T1000 (cell line): Measurements from ENCODE around the gene TRAF4.
"Not testable (repeated sequence)": the region's sequence is repeated elsewhere in the genome, so short reads cannot be mapped to it uniquely, and the experiment has no call there.

ENCODE experiments used
- DNase-seq: peaks from one replicate; lab custom pipeline; 2025; ENCODE audit warnings: mixed read lengths; lab: John Stamatoyannopoulos, UW

Gene TRAF4

DNA sequence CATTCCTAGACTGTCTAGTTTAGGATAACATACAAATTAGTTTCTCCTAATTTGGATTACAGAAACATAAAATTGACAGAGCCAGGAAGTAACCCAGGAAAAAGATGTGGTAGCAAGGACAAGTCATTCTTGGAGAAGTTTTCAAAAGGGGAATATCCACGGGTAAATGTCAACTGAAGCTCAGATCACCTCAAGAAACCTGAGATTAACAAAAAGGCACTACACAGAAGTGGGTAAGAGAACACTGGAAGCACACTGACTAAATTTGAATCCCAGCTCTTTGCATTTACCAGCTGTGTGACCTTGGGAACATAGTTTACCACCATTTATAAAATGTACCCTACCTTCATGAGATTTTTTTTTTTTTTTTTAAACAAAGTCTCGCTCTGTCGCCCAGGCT, 39.4 kb downstream of the TRAF4 start:
- no peak for DNase-seq

DNA sequence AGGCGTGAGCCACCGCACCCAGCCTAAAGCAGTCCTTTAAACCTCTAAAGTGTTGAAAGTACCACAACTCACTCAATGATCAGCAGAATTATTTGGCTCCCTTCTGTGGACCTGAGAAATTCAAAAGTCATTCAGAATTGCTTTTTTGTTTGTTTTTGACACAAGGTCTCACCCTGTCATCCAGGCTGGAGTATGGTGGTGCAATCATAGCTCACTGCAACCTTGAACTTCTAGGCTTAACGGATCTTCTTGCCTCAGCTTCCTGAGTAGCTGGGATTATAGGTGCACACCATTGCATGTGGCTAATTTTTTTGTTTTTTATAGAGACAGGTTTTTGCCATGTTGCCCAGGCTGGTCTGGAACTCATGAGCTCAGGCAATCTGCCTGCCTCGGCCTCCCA, 44.3 kb downstream of the TRAF4 start:
- DNase-seq = no peak

DNA sequence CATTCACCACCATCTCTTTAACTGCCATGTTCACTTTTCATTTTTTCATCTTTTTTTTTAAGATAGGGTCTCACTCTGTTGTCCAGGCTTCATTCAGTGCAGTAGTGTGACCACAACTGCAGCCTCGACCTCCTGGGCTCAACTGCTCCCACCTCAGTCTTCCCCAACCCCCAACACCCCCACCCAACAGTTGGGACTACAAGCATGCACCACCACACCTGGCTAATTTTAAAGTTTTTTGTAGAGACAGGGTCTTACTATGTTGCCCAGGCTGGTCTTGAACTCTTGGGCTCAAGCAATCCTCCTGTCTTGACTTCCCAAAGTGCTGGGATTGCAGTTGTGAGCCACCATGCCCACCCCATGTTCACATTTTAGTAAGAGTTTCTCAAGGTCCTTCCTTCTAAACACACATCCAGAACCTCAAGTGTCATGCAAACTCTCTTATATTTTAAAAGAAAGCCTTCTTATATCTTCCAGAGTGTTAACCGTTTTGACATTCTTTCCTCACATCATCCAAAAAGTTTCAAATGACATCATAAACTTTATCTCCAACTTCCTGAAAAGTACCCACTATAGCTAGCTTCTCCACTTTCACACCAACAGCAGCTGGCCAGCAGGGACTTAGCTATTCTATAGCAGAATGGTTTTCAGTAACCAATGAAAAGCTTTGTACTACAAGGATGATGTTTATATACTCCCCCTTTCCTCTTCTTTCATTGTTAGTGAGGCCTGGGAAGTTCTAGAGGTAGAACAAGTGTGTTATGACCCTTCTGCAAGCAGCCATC, 49.3 kb downstream of the TRAF4 start:
- DNase-seq = no peak

DNA sequence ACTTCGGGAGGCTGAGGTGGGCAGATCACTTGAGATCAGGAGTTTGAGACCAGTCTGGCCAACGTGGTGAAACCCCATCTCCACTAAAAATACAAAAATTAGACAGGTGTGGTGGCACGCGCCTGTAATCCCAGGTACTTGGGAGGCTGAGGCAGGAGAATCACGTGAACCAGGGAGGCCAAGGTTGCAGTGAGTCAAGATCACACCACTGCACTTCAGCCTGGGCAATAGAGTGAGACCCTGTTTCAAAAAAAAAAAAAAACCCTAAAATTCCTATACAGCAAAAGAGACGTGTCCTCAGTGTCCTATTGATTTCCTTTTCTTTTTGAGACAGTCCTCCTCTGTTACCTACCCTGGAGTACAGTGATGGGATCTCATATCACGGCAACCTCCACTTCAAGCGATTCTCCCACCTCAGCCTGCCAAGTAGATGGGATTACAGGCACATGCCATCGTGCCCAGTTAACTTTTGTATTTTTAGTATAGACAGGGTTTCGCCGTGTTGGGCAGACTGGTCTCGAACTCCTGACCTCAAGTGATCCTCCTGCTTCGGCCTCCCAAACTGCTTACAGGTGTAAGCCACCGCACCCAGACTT, 51.1 kb downstream of the TRAF4 start:
- not testable (repeated sequence) for DNase-seq

DNA sequence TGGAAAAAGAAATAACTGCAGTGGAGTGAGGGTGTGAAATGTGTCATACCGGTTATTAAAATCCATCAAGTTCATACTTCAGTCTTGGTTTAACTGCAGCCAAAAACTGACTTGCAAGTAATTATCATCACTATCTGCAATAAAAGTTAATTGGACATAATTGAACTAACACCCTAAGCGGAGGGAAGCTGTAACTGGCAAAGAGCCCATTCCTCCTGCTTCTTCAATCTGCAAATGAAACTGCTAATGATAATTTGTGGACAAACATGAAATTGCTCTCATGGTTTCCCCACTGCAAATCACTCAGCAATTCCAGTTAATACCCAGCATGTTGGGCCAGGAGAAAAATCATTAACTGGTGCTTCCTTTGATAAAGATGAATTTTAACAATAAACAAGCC, 52.3 kb downstream of the TRAF4 start:
- no peak for DNase-seq
